GM12864 (cell line): ENCODE measurements around the gene NPSR1.

Experiments used
- DNase-seq: peaks from one replicate; pipeline ENCODE4 v3.0.0-alpha.2; 2011; ENCODE audit warnings: low read depth
- H3K4me3 ChIP-seq: 2 replicates; pipeline ENCODE4 v1.5.1; 2011; ENCODE audit warnings: mild to moderate bottlenecking, low read depth, low read length, control low read depth
- CTCF ChIP-seq: IDR thresholded peaks from 2 replicates; pipeline ENCODE4 v1.5.1; 2011; ENCODE audit warnings: low read depth, mild to moderate bottlenecking, moderate library complexity, low read length, control low read depth, inconsistent platforms; ENCODE audit errors: missing control alignments

NPSR1 gene

GRCh38 chr7:34734771-34735170 lies 76.8 kb downstream of the NPSR1 start:
- DNase-seq = no peak
- no peak overlapping the region for H3K4me3 ChIP-seq
- no peak for TF ChIP-seq CTCF

GRCh38 chr7:34735526-34735925 lies 77.5 kb downstream of the NPSR1 start:
- no peak for TF ChIP-seq CTCF
- no peak for DNase-seq
- H3K4me3 ChIP-seq = no peak overlapping the region

- no peak overlapping the region for H3K4me3 ChIP-seq
- no peak for DNase-seq
- TF ChIP-seq CTCF = no peak
These were observed 81.8 kb downstream of the NPSR1 start for GRCh38 chr7:34739651-34740300.

- DNase-seq = no peak
- no peak overlapping the region for H3K4me3 ChIP-seq
- TF ChIP-seq CTCF = no peak
These were observed 82.8 kb downstream of the NPSR1 start for GRCh38 chr7:34740840-34741239.

GRCh38 chr7:34747176-34747781 lies 89.3 kb downstream of the NPSR1 start:
- no peak overlapping the region for H3K4me3 ChIP-seq
- TF ChIP-seq CTCF = no peak
- DNase-seq = no peak

GRCh38 chr7:34747867-34748727 lies 90.1 kb downstream of the NPSR1 start:
- H3K4me3 ChIP-seq = no peak overlapping the region
- no peak for TF ChIP-seq CTCF
- no peak for DNase-seq
